ENCODE data around the gene ADCY9.

ADCY9 gene

GRCh38 chr16:3968551-3968950, 147.7 kb downstream of the ADCY9 start:
- no peaks in the 10 kb centered on the region for H3K27me3 ChIP-seq (replicated peaks)
- H3K27ac ChIP-seq, result no peak overlapping the region
- H3K4me3 ChIP-seq (ENCODE audit: low read depth, low read length), result no peak overlapping the region
- no peaks in the 10 kb centered on the region for H3K36me3 ChIP-seq (replicated peaks)
- TF ChIP-seq CTCF (IDR thresholded peaks at IDR 0.05; ENCODE audit: low read depth, low read length, missing control alignments), result no peak
- in situ Hi-C loops (cut with HindIII; ENCODE audit: low pct_ligation_motif_present, low sequenced_read_pairs), result no loop called here
- no peak for DNase-seq

DNA sequence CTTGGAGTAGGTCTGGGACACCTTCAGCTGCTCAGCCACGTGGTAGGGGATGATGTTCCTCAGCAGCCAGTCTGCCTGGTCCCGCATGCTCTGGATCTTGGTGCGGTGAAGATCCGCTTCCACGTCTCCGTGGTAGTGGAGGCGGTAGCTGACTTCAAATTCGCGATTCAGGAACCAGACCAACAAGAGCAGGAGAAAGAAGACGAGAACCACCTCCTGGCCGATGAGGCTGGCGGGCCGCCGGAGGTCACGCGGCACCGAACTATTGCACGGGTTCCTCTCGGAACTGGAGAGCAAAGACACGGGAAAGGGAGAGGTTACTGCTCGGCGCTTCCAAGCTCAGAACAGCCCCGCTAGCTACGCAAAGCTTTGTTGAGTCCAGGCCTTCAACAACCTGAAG, 149.6 kb downstream of the ADCY9 start:
- H3K36me3 ChIP-seq (replicated peaks), result no peaks in the 10 kb centered on the region
- no peak overlapping the region for H3K27ac ChIP-seq
- no peak for DNase-seq
- no peak for TF ChIP-seq CTCF (IDR thresholded peaks at IDR 0.05; ENCODE audit: low read depth, low read length, missing control alignments)
- no peak overlapping the region for H3K4me3 ChIP-seq (ENCODE audit: low read depth, low read length)
- in situ Hi-C loops (cut with HindIII; ENCODE audit: low pct_ligation_motif_present, low sequenced_read_pairs), result no loop called here
- H3K27me3 ChIP-seq (replicated peaks), result no peaks in the 10 kb centered on the region

- in situ Hi-C loops (cut with HindIII; ENCODE audit: low pct_ligation_motif_present, low sequenced_read_pairs), result no loop called here
- Histone ChIP-seq H3K27me3 (replicated peaks) (no peaks in the 10 kb centered on the region), H3K27ac (no peak overlapping the region), H3K4me3 (ENCODE audit: low read depth, low read length) (no peak overlapping the region), H3K36me3 (replicated peaks) (no peaks in the 10 kb centered on the region)
- TF ChIP-seq CTCF (IDR thresholded peaks at IDR 0.05; ENCODE audit: low read depth, low read length, missing control alignments), result no peak
- DNase-seq, result no peak
Observed at GRCh38 chr16:3965781-3966582, 150.3 kb downstream of the ADCY9 start.

DNA sequence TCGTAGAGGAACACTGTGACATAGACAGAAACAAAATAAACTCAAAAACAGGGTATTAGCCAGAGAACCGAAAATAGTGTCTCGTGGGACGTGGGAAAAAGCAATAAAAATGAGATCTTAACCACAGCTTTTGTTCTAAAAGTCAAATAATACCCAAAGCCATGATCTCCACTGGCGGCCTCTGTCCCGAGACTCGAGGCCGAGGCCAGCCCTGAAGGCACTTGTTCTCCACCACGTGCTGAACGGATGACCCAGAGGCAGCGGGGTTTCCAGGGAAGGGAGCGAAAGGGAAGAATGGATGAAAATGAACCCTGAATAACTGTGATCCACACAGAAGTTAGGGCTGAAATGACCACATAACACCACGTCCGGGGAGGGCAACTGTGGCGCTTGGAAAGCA, 150.9 kb downstream of the ADCY9 start:
- H3K4me3 ChIP-seq (ENCODE audit: low read depth, low read length), result no peak overlapping the region
- no peak for TF ChIP-seq CTCF (IDR thresholded peaks at IDR 0.05; ENCODE audit: low read depth, low read length, missing control alignments)
- no peaks in the 10 kb centered on the region for H3K36me3 ChIP-seq (replicated peaks)
- in situ Hi-C loops (cut with HindIII; ENCODE audit: low pct_ligation_motif_present, low sequenced_read_pairs), result no loop called here
- no peak for DNase-seq
- H3K27ac ChIP-seq, result no peak overlapping the region
- H3K27me3 ChIP-seq (replicated peaks), result no peaks in the 10 kb centered on the region

DNA sequence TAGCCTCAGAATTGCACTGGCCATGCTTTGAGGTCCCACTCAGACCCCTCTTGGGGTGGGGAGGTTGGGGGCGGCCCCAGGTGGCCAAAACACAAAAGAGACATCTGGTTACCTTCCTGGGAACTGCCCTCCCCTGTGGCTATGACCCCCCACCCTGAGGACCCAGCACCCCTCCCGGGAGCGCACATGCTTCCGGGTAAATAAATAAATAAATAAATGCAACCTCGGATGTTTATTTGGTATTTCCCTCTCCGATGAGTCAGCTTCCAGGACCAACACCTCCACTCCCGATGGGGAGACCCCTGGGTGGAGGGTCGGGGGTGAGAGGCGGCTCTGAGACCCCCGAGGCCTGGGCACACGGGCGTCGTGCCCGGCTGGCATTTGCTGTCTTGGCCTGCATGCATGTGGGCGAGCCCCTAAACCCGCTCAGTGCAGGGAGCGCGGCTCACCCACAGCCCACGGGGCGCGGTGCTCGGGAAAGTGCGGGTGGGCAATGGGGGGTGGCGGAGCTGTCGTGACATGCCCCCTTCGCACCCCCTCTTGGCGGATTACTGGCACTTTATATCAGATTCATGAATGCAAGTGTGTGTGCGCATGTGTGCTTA, 151.5 kb downstream of the ADCY9 start:
- TF ChIP-seq CTCF (IDR thresholded peaks at IDR 0.05; ENCODE audit: low read depth, low read length, missing control alignments), result no peak
- Histone ChIP-seq H3K4me3 (ENCODE audit: low read depth, low read length) (no peak overlapping the region), H3K27ac (no peak overlapping the region), H3K27me3 (replicated peaks) (no peaks in the 10 kb centered on the region), H3K36me3 (replicated peaks) (no peaks in the 10 kb centered on the region)
- in situ Hi-C loops (cut with HindIII; ENCODE audit: low pct_ligation_motif_present, low sequenced_read_pairs), result no loop called here
- DNase-seq, result no peak

Measured in brain microvascular endothelial cell (primary cell).